GM12891 (cell line): ENCODE results near the gene PPP2R3B.

Experiments
- DNase-seq: peaks from one replicate; pipeline ENCODE4 v3.0.0; 2011; ENCODE audit warnings: low spot score; ENCODE audit not compliant: insufficient read length
- FAIRE-seq: peaks from 2 replicates; lab custom pipeline; 2011; peaks lifted over from hg19 to GRCh38; lab: Jason Lieb, UNC
- PAX5 ChIP-seq: IDR thresholded peaks from 2 replicates; pipeline ENCODE4 v1.6.1; 2011; ENCODE audit warnings: low read length, moderate library complexity, mild to moderate bottlenecking; ENCODE audit not compliant: insufficient read depth, severe bottlenecking
- POLR2A ChIP-seq: IDR thresholded peaks from 2 replicates; pipeline ENCODE4 v1.6.1; 2011; ENCODE audit warnings: low read depth, low read length, control low read depth
- POLR2AphosphoS5 ChIP-seq: IDR thresholded peaks from 2 replicates; pipeline ENCODE4 v1.6.1; 2011; ENCODE audit warnings: low read depth, low read length, control low read depth
- POU2F2 ChIP-seq: IDR thresholded peaks from 2 replicates; pipeline ENCODE4 v1.6.1; 2011; ENCODE audit warnings: low read depth, mild to moderate bottlenecking, control low read depth, low read length, moderate library complexity
- SPI1 ChIP-seq: IDR thresholded peaks from 2 replicates; pipeline ENCODE4 v1.6.1; 2011; ENCODE audit warnings: low read depth, low read length, control low read depth
- TAF1 ChIP-seq: IDR thresholded peaks from 2 replicates; pipeline ENCODE4 v1.6.1; 2011; ENCODE audit warnings: low read depth, low read length, control low read depth

The PPP2R3B gene

GRCh38 chrX:338836-339400, 47.8 kb downstream of the PPP2R3B start:
- TF ChIP-seq POLR2A (no peak), POU2F2 (no peak), SPI1 (no peak), POLR2AphosphoS5 (no peak), PAX5 (no peak), TAF1 (no peak)
- no peak for FAIRE-seq
- DNase-seq = no peak

- no peak for FAIRE-seq
- DNase-seq = no peak
- TF ChIP-seq POLR2A = no peak
- no peak for TF ChIP-seq POLR2AphosphoS5
- TF ChIP-seq POU2F2 = no peak
- TF ChIP-seq PAX5 = no peak
- TF ChIP-seq SPI1 = no peak
- no peak for TF ChIP-seq TAF1
These were observed 48.3 kb downstream of the PPP2R3B start for GRCh38 chrX:338281-338835.

GRCh38 chrX:337331-337831, 49.3 kb downstream of the PPP2R3B start:
- FAIRE-seq (no peak), DNase-seq (no peak)
- TF ChIP-seq TAF1 (no peak), POLR2AphosphoS5 (no peak), SPI1 (no peak), PAX5 (no peak), POU2F2 (no peak), POLR2A (no peak)

- DNase-seq = no peak
- no peak for FAIRE-seq
- TF ChIP-seq SPI1 (no peak), POLR2AphosphoS5 (no peak), POU2F2 (no peak), POLR2A (no peak), TAF1 (no peak), PAX5 (no peak)
These were observed 50.5 kb downstream of the PPP2R3B start for GRCh38 chrX:336227-336626.

- no peak for FAIRE-seq
- no peak for TF ChIP-seq POLR2A
- no peak for TF ChIP-seq PAX5
- no peak for TF ChIP-seq SPI1
- no peak for TF ChIP-seq POLR2AphosphoS5
- TF ChIP-seq TAF1 = no peak
- no peak for TF ChIP-seq POU2F2
- no peak for DNase-seq
These were observed 51.0 kb downstream of the PPP2R3B start for GRCh38 chrX:335758-336155.

GRCh38 chrX:334971-335757, 51.5 kb downstream of the PPP2R3B start:
- TF ChIP-seq TAF1 (no peak), POLR2AphosphoS5 (no peak), SPI1 (no peak), PAX5 (no peak)

GRCh38 chrX:334331-334891, 52.3 kb downstream of the PPP2R3B start:
- FAIRE-seq = no peak
- DNase-seq = no peak
- TF ChIP-seq POLR2AphosphoS5 (no peak), PAX5 (no peak), TAF1 (no peak), SPI1 (no peak), POU2F2 (no peak), POLR2A (no peak)

More at GRCh38 chrX:334971-335757, 51.5 kb downstream of the PPP2R3B start:
- DNase-seq = no peak
- no peak for FAIRE-seq

GRCh38 chrX:333611-334311, 52.9 kb downstream of the PPP2R3B start:
- FAIRE-seq = no peak
- TF ChIP-seq TAF1 (no peak), POLR2AphosphoS5 (no peak), SPI1 (no peak), POU2F2 (no peak), PAX5 (no peak), POLR2A (no peak)
- no peak for DNase-seq
